SK-N-SH treated with all-trans-retinoic acid at 6 μM for 48 hours (cell line): ENCODE results near the gene ORAI2.

Experiments
- ATAC-seq: fragments of 200-7000 bp; cut with Tn5 transposase; 3 replicates; pipeline ENCODE4 v1.9.1; 2020; ENCODE audit warnings: mild to moderate bottlenecking, moderate library complexity
- ARNTL ChIP-seq: fragments of 450-650 bp; formaldehyde crosslinking; IDR thresholded peaks from 2 replicates; pipeline ENCODE4 v1.5.0; 2020; ENCODE audit warnings: low read depth, mild to moderate bottlenecking, moderate library complexity, borderline replicate concordance
- BACH2 ChIP-seq: fragments of 250-450 bp; sonication (Bioruptor Pico); IDR thresholded peaks from 2 replicates; pipeline ENCODE4 v1.9.0; 2021; ENCODE audit warnings: mild to moderate bottlenecking, borderline replicate concordance
- CREB5 ChIP-seq: fragments of 250-450 bp; sonication (Bioruptor Pico); IDR thresholded peaks from 2 replicates; pipeline ENCODE4 v1.5.1; 2020; ENCODE audit warnings: low read depth, mild to moderate bottlenecking, moderate library complexity
- CSDC2 ChIP-seq: fragments of 250-450 bp; sonication (Bioruptor Pico); IDR thresholded peaks from 2 replicates; pipeline ENCODE4 v1.5.0; 2020; ENCODE audit warnings: mild to moderate bottlenecking, moderate library complexity
- CSRNP3 ChIP-seq: fragments of 250-450 bp; sonication (Bioruptor Pico); IDR thresholded peaks from 2 replicates; pipeline ENCODE4 v1.5.1; 2021; ENCODE audit warnings: mild to moderate bottlenecking, moderate library complexity
- ESRRG ChIP-seq: fragments of 250-450 bp; sonication (Bioruptor Pico); IDR thresholded peaks from 2 replicates; pipeline ENCODE4 v1.6.1; 2021; ENCODE audit warnings: mild to moderate bottlenecking
- ISL1 ChIP-seq: fragments of 250-450 bp; sonication (Bioruptor Pico); IDR thresholded peaks from 2 replicates; pipeline ENCODE4 v2.1.2; 2022; ENCODE audit warnings: mild to moderate bottlenecking, moderate library complexity
- OSR1 ChIP-seq: fragments of 250-450 bp; sonication (Bioruptor Pico); IDR thresholded peaks from 2 replicates; pipeline ENCODE4 v1.8.0; 2022; ENCODE audit warnings: moderate library complexity, mild to moderate bottlenecking, inconsistent platforms
- POU6F1 ChIP-seq: fragments of 250-450 bp; sonication (Bioruptor Pico); IDR thresholded peaks from 2 replicates; pipeline ENCODE4 v1.8.0; 2021; ENCODE audit warnings: low read depth, mild to moderate bottlenecking, moderate library complexity, borderline replicate concordance
- PPARA ChIP-seq: fragments of 250-450 bp; sonication (Bioruptor Pico); IDR thresholded peaks from 2 replicates; pipeline ENCODE4 v1.5.0; 2020; ENCODE audit warnings: mild to moderate bottlenecking, borderline replicate concordance
- SNAI2 ChIP-seq: fragments of 250-450 bp; sonication (Bioruptor Pico); IDR thresholded peaks from 2 replicates; pipeline ENCODE4 v1.5.0; 2020; ENCODE audit warnings: mild to moderate bottlenecking, moderate library complexity
- TCF4 ChIP-seq: fragments of 250-450 bp; sonication (Bioruptor Pico); IDR thresholded peaks from 2 replicates; pipeline ENCODE4 v1.8.0; 2021; ENCODE audit warnings: mild to moderate bottlenecking, moderate library complexity, borderline replicate concordance
- TOX ChIP-seq: fragments of 250-450 bp; sonication (Bioruptor Pico); IDR thresholded peaks from 2 replicates; pipeline ENCODE4 v1.8.0; 2021; ENCODE audit warnings: mild to moderate bottlenecking, moderate library complexity, borderline replicate concordance
- ZC3H10 ChIP-seq: fragments of 250-450 bp; sonication (Bioruptor Pico); IDR thresholded peaks from 2 replicates; pipeline ENCODE4 v1.5.1; 2021; ENCODE audit warnings: mild to moderate bottlenecking, moderate library complexity
- ZFP3 ChIP-seq: fragments of 250-450 bp; sonication (Bioruptor Pico); IDR thresholded peaks from 2 replicates; pipeline ENCODE4 v1.5.0; 2020; ENCODE audit warnings: mild to moderate bottlenecking, moderate library complexity
- ZFP30 ChIP-seq: fragments of 450-650 bp; formaldehyde crosslinking; IDR thresholded peaks from 2 replicates; pipeline ENCODE4 v1.5.0; 2022; ENCODE audit warnings: mild to moderate bottlenecking, moderate library complexity
- ZNF565 ChIP-seq: fragments of 450-650 bp; formaldehyde crosslinking; conservative IDR thresholded peaks from 2 replicates; pipeline ENCODE4 v1.5.0; 2020; ENCODE audit warnings: low read depth, mild to moderate bottlenecking, moderate library complexity
- ZNF70 ChIP-seq: fragments of 450-650 bp; formaldehyde crosslinking; IDR thresholded peaks from 2 replicates; pipeline ENCODE4 v1.5.0; 2020; ENCODE audit warnings: mild to moderate bottlenecking, moderate library complexity
- ZNF8 ChIP-seq: fragments of 450-650 bp; formaldehyde crosslinking; IDR thresholded peaks from 2 replicates; pipeline ENCODE4 v1.5.0; 2020; ENCODE audit warnings: mild to moderate bottlenecking, moderate library complexity
- TF ChIP-seq, protein P1 (sequence below): fragments of 250-450 bp; sonication (Bioruptor Pico); IDR thresholded peaks from 2 replicates; pipeline ENCODE4 v1.5.0; 2020; ENCODE audit warnings: mild to moderate bottlenecking, moderate library complexity
- TF ChIP-seq, protein P2 (sequence below): fragments of 250-450 bp; sonication (Bioruptor Pico); IDR thresholded peaks from 2 replicates; pipeline ENCODE4 v1.8.0; 2020; ENCODE audit warnings: mild to moderate bottlenecking, moderate library complexity, borderline replicate concordance

The ORAI2 gene

GRCh38 chr7:102432442-102433218 lies 745 bp upstream of the ORAI2 start:
- TF ChIP-seq ZFP3 = no peak
- TF ChIP-seq ESRRG (CRISPR knock-in tag) = no peak
- no peak for TF ChIP-seq BACH2 (CRISPR knock-in tag)
- TF ChIP-seq PPARA = no peak
- no peak for TF ChIP-seq ZNF8 (CRISPR knock-in tag)
- no peak for TF ChIP-seq TOX (CRISPR knock-in tag)
- TF ChIP-seq CSRNP3 (CRISPR knock-in tag) = no peak
- TF ChIP-seq, protein P1, sequence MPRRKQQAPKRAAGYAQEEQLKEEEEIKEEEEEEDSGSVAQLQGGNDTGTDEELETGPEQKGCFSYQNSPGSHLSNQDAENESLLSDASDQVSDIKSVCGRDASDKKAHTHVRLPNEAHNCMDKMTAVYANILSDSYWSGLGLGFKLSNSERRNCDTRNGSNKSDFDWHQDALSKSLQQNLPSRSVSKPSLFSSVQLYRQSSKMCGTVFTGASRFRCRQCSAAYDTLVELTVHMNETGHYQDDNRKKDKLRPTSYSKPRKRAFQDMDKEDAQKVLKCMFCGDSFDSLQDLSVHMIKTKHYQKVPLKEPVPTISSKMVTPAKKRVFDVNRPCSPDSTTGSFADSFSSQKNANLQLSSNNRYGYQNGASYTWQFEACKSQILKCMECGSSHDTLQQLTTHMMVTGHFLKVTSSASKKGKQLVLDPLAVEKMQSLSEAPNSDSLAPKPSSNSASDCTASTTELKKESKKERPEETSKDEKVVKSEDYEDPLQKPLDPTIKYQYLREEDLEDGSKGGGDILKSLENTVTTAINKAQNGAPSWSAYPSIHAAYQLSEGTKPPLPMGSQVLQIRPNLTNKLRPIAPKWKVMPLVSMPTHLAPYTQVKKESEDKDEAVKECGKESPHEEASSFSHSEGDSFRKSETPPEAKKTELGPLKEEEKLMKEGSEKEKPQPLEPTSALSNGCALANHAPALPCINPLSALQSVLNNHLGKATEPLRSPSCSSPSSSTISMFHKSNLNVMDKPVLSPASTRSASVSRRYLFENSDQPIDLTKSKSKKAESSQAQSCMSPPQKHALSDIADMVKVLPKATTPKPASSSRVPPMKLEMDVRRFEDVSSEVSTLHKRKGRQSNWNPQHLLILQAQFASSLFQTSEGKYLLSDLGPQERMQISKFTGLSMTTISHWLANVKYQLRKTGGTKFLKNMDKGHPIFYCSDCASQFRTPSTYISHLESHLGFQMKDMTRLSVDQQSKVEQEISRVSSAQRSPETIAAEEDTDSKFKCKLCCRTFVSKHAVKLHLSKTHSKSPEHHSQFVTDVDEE (CRISPR knock-in tag) = no peak
- TF ChIP-seq POU6F1 (CRISPR knock-in tag) = no peak
- no peak for TF ChIP-seq ZFP30 (CRISPR knock-in tag)
- no peak for TF ChIP-seq ZNF70 (CRISPR knock-in tag)
- TF ChIP-seq ZC3H10 (CRISPR knock-in tag) = no peak
- TF ChIP-seq SNAI2 (CRISPR knock-in tag) = no peak
- ATAC-seq = peak; percentile 5

DNA sequence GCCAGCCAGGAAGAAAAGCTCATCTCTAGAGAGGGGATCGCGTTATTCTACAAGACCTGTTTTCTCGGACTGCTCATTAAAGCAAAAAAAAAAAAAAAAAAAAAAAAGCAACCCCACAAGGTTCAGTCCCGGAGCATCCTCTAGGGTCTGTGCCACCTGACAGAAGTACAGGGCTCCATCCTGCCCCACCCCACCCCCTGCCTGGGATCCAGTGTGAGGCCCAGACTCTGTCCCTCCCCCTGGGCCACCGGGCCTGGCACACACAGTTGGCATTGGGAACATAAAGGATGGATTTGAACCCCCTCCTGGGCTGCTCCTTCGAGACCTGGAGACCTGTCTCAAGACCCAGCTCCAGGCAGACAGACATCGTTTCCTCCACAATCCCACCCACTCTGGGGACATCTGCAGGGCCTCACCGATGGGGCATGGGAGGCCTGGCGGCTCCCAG lies 688 bp downstream of the ORAI2 start:
- ATAC-seq = peak; percentile 58
- TF ChIP-seq TCF4 (no peak), ZNF565 (CRISPR knock-in tag) (no peak), CSRNP3 (CRISPR knock-in tag) (no peak), BACH2 (CRISPR knock-in tag) (no peak), ZC3H10 (CRISPR knock-in tag) (no peak)
- TF ChIP-seq, protein P2, sequence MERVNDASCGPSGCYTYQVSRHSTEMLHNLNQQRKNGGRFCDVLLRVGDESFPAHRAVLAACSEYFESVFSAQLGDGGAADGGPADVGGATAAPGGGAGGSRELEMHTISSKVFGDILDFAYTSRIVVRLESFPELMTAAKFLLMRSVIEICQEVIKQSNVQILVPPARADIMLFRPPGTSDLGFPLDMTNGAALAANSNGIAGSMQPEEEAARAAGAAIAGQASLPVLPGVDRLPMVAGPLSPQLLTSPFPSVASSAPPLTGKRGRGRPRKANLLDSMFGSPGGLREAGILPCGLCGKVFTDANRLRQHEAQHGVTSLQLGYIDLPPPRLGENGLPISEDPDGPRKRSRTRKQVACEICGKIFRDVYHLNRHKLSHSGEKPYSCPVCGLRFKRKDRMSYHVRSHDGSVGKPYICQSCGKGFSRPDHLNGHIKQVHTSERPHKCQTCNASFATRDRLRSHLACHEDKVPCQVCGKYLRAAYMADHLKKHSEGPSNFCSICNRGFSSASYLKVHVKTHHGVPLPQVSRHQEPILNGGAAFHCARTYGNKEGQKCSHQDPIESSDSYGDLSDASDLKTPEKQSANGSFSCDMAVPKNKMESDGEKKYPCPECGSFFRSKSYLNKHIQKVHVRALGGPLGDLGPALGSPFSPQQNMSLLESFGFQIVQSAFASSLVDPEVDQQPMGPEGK (CRISPR knock-in tag) = no peak

GRCh38 chr7:102436118-102436517 lies 2.7 kb downstream of the ORAI2 start:
- no peak for ATAC-seq
- no peak for TF ChIP-seq SNAI2 (CRISPR knock-in tag)
- TF ChIP-seq POU6F1 (CRISPR knock-in tag) = no peak
- TF ChIP-seq TCF4 = no peak
- no peak for TF ChIP-seq ZC3H10 (CRISPR knock-in tag)
- no peak for TF ChIP-seq CSRNP3 (CRISPR knock-in tag)
- TF ChIP-seq ARNTL (CRISPR knock-in tag) = no peak
- no peak for TF ChIP-seq ZFP3
- TF ChIP-seq BACH2 (CRISPR knock-in tag) = no peak
- no peak for TF ChIP-seq ZFP30 (CRISPR knock-in tag)
- TF ChIP-seq OSR1 (CRISPR knock-in tag) = no peak
- no peak for TF ChIP-seq ISL1
- no peak for TF ChIP-seq CSDC2 (CRISPR knock-in tag)
- no peak for TF ChIP-seq CREB5 (CRISPR knock-in tag)
